Astrocyte of the spinal cord (primary cell): Measurements from ENCODE around the gene TULP4.

ENCODE experiments used
- DNase-seq: peaks from one replicate; pipeline ENCODE4 v3.0.0; 2011; ENCODE audit warnings: low read depth, low spot score
- H3K4me3 ChIP-seq: 2 replicates; pipeline ENCODE4 v1.5.1; 2011; ENCODE audit warnings: low read depth, mild to moderate bottlenecking, low read length, moderate library complexity
- in situ Hi-C: cut with HindIII; loops from 2 replicates; pipeline ENCODE4 v1.10.0; 2017; ENCODE audit warnings: low sequenced_read_pairs
- TF ChIP-seq, protein P1 (sequence below): IDR thresholded peaks from 2 replicates; pipeline ENCODE4 v1.5.1; 2012; ENCODE audit warnings: low read depth, mild to moderate bottlenecking, low read length, inconsistent platforms

Gene TULP4

DNA sequence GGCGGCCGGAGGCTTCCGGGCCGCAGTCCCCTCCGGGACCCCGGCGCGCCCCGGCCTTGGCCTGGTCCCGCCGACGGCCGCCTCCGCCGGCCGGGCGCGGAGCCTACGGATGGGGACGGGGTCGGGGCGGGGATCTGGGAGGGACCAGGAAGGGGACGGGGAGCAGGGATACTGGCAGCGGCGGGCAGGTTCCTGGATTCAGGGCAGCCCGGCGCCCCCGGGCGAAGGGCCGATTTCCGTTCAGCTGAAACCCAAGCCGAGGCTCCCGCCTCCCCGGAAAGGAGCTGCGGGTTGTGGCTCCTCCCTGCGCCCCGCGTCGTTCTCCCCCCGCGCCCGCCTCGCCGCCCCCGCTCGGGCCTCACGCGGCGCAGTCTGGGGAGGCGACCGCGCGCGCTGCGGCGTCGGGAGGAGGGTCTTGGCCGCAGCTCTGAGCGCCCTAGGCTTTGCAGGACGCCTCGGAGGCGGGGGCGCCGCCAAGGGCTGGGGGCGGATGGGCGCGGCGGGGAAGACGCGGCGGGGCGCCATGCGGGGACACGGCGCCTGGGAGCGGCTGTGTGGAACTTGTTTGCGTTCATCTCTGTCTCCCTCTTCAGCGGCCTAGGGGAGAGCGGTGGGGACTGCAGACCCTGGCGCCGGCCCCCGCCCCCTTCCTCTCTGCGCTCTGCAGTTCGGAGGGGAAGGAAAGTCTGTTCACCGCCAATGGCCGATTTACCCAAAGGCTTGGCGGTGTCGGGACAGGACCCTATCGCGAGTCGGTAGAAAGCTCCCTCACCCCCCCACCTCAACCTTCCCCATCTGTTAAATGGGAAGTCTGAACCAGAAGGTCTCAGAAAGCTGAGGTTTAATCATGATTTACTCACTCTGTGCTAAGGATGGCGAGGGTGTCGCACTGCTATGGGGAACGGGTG lies 224.9 kb downstream of the TULP4 start:
- in situ Hi-C loops: no loop called here
- TF ChIP-seq, protein P1, sequence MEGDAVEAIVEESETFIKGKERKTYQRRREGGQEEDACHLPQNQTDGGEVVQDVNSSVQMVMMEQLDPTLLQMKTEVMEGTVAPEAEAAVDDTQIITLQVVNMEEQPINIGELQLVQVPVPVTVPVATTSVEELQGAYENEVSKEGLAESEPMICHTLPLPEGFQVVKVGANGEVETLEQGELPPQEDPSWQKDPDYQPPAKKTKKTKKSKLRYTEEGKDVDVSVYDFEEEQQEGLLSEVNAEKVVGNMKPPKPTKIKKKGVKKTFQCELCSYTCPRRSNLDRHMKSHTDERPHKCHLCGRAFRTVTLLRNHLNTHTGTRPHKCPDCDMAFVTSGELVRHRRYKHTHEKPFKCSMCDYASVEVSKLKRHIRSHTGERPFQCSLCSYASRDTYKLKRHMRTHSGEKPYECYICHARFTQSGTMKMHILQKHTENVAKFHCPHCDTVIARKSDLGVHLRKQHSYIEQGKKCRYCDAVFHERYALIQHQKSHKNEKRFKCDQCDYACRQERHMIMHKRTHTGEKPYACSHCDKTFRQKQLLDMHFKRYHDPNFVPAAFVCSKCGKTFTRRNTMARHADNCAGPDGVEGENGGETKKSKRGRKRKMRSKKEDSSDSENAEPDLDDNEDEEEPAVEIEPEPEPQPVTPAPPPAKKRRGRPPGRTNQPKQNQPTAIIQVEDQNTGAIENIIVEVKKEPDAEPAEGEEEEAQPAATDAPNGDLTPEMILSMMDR: no peak
- DNase-seq: no peak
- peak overlapping the region; percentile 46 for H3K4me3 ChIP-seq

DNA sequence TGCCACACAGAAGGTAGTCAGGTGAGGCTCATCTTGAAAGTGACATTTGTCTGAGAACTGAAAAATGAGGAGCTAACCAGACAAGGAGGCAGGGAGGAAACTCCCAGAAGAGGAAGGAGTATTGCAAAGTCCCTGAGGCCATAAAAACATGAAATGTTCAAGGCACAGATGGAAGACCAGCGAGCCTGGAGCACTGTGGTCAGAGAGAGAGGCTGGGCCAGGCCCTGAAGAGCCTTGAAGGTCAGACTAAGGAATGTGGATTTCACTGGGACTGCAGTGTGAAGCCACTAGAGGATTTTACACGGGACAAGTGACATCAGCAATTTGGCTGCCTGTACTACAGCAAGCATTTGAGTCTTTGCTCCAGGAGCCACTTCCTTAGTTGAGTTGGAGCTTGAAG lies 226.5 kb downstream of the TULP4 start:
- in situ Hi-C loops: no loop called here
- TF ChIP-seq, protein P1: no peak
- no peak overlapping the region for H3K4me3 ChIP-seq
- DNase-seq: no peak

DNA sequence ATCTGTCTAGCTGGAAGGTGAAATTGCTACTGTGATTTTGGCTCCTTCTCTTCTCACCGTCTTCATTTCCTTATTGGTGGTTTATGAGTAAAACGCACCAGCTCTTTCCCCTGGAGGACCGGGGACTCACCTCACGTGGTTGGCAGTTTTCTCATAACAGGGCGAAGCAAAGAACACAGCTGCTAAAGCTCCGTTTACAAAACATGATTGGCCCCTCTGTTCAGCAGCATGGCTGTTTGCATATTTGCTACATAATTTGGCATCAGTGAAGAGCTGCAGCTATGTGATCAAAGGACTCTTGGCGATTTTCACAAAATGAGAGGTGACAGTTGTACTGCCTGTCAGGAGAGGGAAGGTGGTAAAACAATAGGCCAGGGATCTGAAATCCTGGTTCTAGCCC lies 227.1 kb downstream of the TULP4 start:
- no peak overlapping the region for H3K4me3 ChIP-seq
- no peak for DNase-seq
- in situ Hi-C loops: no loop called here
- TF ChIP-seq, protein P1: no peak

DNA sequence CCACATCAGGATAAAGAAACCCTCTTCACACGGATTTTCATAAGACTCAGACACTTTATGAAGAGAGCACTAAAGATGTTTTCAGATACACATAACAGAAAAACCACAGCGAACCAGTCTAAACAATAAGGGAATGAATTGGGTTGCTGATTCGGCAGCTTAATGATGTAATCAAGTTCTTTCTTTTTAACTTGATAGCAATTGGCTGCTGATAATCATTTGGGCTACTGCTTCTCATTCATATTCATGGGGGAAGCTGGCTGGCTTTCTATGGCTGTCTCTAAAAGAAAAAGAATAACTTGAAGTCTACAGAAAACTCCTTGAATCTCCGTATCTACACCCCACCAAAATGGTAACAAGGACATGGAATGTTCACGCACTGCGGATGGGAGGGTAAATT lies 227.6 kb downstream of the TULP4 start:
- TF ChIP-seq, protein P1: no peak
- in situ Hi-C loops: no loop called here
- no peak overlapping the region for H3K4me3 ChIP-seq
- no peak for DNase-seq

DNA sequence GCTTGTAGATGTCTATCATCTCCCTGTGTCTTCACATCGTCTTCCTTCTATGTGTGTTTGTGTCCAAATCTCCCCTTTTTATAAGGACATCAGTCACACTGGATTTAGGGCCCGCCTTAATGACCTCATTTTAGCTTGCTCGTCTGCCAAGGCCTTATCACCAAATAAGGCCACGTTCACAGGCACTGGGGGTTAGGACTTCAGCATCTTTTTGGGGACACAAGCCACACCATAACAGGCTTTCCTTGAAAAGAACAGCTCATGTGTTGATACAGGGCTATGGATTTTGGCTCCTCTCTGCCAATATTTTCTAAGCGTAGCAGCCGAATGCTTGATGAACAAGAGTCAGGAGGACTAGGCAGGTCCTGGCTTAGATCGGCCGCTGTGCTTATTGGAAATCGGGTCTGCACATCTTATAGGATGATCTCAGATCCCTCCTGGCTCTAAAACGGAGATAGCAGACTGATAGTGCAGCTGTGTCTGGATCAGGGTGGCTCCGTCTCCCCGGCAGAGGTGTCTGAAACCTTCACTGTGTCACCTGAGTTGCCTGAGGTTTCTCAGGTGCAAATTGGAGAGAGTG lies 231.4 kb downstream of the TULP4 start:
- no peak overlapping the region for H3K4me3 ChIP-seq
- TF ChIP-seq, protein P1: no peak
- DNase-seq: no peak
- in situ Hi-C loops: no loop called here

DNA sequence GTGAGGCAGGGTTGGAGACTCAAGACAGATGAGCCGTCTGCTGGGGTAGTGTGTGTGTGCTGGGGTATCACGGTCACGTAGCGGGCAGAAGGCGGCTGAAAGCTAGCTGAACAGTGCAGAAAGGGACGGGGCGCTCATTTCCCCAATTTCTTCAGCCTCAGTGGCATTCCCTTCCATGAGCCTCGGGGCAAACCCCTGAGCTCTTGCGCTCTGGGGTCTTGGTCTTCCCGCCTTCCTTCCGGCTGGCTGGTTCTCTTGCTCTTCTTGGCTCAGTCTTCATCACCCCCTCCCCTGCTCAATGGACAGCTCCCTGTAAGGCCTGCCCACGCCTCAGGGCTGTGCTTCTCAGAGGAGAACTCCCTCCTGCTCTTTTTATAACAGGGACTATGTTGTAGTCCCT lies 232.2 kb downstream of the TULP4 start:
- H3K4me3 ChIP-seq: no peak overlapping the region
- TF ChIP-seq, protein P1: no peak
- DNase-seq: no peak
- in situ Hi-C loops: no loop called here
